Mammary epithelial cell (primary cell): Measurements from ENCODE around the gene CPN1.

Experiments used
- EZH2 ChIP-seq: IDR thresholded peaks from 2 replicates; pipeline ENCODE4 v1.6.1; 2012; ENCODE audit warnings: low read length, inconsistent platforms, borderline replicate concordance
- TF ChIP-seq, protein P1 (sequence below), 2 donors: IDR thresholded peaks in 1 of 2; conservative IDR thresholded peaks in 1 of 2; 2 replicates each; pipeline ENCODE4 v1.5.1; 2011 to 2012; ENCODE audit warnings: inconsistent platforms in 2 of 2, low read length in 2 of 2, mild to moderate bottlenecking in 2 of 2, control low read depth in 1 of 2, low read depth in 1 of 2; ENCODE audit not compliant: insufficient read depth in 1 of 2; ENCODE audit errors: extremely low read depth in 1 of 2

DNA sequence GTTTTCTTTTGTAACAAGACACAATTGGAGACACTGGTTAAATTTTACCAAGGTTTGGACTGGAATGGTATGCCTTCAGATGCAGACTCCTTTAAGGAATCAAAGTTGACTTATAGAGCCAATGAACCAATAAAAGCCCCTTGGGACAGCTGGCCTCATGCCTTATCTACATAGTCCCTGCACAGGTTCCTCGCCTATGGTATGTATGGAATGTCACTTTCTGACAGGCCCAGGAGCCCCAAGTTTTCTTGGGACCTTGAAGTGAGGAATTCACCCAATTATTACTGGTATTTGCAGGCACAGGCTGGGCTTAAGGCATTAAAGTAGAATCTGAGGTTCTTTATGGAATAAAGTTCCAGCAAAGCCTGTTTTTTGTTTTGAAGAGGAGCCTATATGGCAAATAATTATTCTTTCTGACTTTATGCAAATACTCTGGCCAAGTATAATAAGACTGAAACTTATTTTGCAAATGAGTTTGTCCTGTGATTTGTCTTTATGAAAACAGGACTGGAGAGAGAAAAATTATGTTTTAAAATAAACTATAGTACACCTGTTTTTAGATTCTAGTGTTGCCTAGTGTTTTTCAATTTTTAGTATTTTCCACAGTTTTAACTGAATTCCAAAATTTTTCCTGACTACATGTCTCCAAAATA, 47.8 kb downstream of the CPN1 start:
- TF ChIP-seq, protein P1, sequence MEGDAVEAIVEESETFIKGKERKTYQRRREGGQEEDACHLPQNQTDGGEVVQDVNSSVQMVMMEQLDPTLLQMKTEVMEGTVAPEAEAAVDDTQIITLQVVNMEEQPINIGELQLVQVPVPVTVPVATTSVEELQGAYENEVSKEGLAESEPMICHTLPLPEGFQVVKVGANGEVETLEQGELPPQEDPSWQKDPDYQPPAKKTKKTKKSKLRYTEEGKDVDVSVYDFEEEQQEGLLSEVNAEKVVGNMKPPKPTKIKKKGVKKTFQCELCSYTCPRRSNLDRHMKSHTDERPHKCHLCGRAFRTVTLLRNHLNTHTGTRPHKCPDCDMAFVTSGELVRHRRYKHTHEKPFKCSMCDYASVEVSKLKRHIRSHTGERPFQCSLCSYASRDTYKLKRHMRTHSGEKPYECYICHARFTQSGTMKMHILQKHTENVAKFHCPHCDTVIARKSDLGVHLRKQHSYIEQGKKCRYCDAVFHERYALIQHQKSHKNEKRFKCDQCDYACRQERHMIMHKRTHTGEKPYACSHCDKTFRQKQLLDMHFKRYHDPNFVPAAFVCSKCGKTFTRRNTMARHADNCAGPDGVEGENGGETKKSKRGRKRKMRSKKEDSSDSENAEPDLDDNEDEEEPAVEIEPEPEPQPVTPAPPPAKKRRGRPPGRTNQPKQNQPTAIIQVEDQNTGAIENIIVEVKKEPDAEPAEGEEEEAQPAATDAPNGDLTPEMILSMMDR (conservative IDR thresholded peaks at IDR 0.05 in 1 of 2, IDR thresholded peaks at IDR 0.05 in 1 of 2; ENCODE audit: extremely low read depth in 1 of 2, insufficient read depth in 1 of 2, low read depth in 1 of 2, low read length in 2 of 2): no peak
- no peak for TF ChIP-seq EZH2
